Mesothelial cell of epicardium (in vitro differentiated cells): ENCODE data around the gene GLP1R. TPM values are rescaled to one million over a fixed set of nuclear protein-coding genes. Genes with fewer than 3 reads are reported as not detected.

Experiments
- DNase-seq, 2 experiments: peaks; one replicate each; pipeline ENCODE4 v3.0.0; 2021; ENCODE audit warnings: low spot score in 2 of 2; ENCODE audit not compliant: unreplicated experiment in 2 of 2
- H3K27ac Mint-ChIP-seq: 2 replicates; pipeline ENCODE4 v1.8.0; 2021; ENCODE audit warnings: mixed read lengths
- H3K27me3 Mint-ChIP-seq: 2 replicates; pipeline ENCODE4 v1.8.0; 2021; ENCODE audit warnings: low read depth, mixed read lengths
- H3K36me3 Mint-ChIP-seq: 2 replicates; pipeline ENCODE4 v1.8.0; 2021; ENCODE audit warnings: mixed read lengths
- H3K4me1 Mint-ChIP-seq: 2 replicates; pipeline ENCODE4 v1.8.0; 2021; ENCODE audit warnings: mixed read lengths
- H3K4me3 Mint-ChIP-seq: 2 replicates; pipeline ENCODE4 v1.8.0; 2021; ENCODE audit warnings: mild to moderate bottlenecking, moderate library complexity, mixed read lengths
- H3K9me3 Mint-ChIP-seq: 2 replicates; pipeline ENCODE4 v1.8.0; 2021; ENCODE audit warnings: mixed read lengths
- CTCF ChIP-seq: fragments of 200-600 bp; sonication (generic); IDR thresholded peaks from one replicate; pipeline ENCODE4 v1.5.0; 2021; ENCODE audit warnings: antibody characterized with exemption; ENCODE audit not compliant: unreplicated experiment
- total RNA-seq: library from RNA; stranded (reverse); gene quantifications from 3 replicates; pipeline ENCODE4 v1.2.1, GENCODE V29; 2021

The GLP1R gene
- total RNA-seq, 1 donor from 2014 or later = not detected

GRCh38 chr6:39068391-39068790 is 19.8 kb downstream of the GLP1R start:
- Mint-ChIP-seq H3K27me3 (peaks cover 57% of the 10 kb centered on the region), H3K27ac (no peak overlapping the region), H3K4me1 (peaks cover 1% of the 10 kb centered on the region), H3K36me3 (no peaks in the 10 kb centered on the region), H3K9me3 (peaks cover 5% of the 10 kb centered on the region), H3K4me3 (no peak overlapping the region)
- no peak for DNase-seq
- TF ChIP-seq CTCF = no peak

- TF ChIP-seq CTCF = no peak
- no peaks in the 10 kb centered on the region for H3K4me1 Mint-ChIP-seq
- DNase-seq = peak in 1 of 2 experiments; percentile 35
- H3K9me3 Mint-ChIP-seq = peaks cover 5% of the 10 kb centered on the region
- no peak overlapping the region for H3K27ac Mint-ChIP-seq
- H3K36me3 Mint-ChIP-seq = no peaks in the 10 kb centered on the region
- H3K4me3 Mint-ChIP-seq = no peak overlapping the region
- H3K27me3 Mint-ChIP-seq = peaks cover 42% of the 10 kb centered on the region
Observed at GRCh38 chr6:39072830-39073229, 24.2 kb downstream of the GLP1R start.

- Mint-ChIP-seq H3K4me1 (no peaks in the 10 kb centered on the region), H3K27ac (no peak overlapping the region), H3K27me3 (peaks cover 46% of the 10 kb centered on the region)
Observed at GRCh38 chr6:39073471-39074355, 25.1 kb downstream of the GLP1R start.

GRCh38 chr6:39074486-39074885 is 25.9 kb downstream of the GLP1R start:
- no peak overlapping the region for H3K27ac Mint-ChIP-seq
- peaks cover 5% of the 10 kb centered on the region for H3K9me3 Mint-ChIP-seq
- no peaks in the 10 kb centered on the region for H3K4me1 Mint-ChIP-seq
- no peak overlapping the region for H3K4me3 Mint-ChIP-seq
- peak in 1 of 2 experiments; percentile 22 for DNase-seq
- no peak for TF ChIP-seq CTCF
- H3K27me3 Mint-ChIP-seq = peaks cover 54% of the 10 kb centered on the region
- no peaks in the 10 kb centered on the region for H3K36me3 Mint-ChIP-seq

More at GRCh38 chr6:39073471-39074355, 25.1 kb downstream of the GLP1R start:
- Mint-ChIP-seq H3K36me3 (no peaks in the 10 kb centered on the region), H3K9me3 (peaks cover 5% of the 10 kb centered on the region), H3K4me3 (no peak overlapping the region)
- no peak for TF ChIP-seq CTCF
- DNase-seq = peak in 1 of 2 experiments; percentile 30

GRCh38 chr6:39075010-39075686 is 26.6 kb downstream of the GLP1R start:
- no peak overlapping the region for H3K4me3 Mint-ChIP-seq
- H3K4me1 Mint-ChIP-seq = no peaks in the 10 kb centered on the region
- peaks cover 5% of the 10 kb centered on the region for H3K9me3 Mint-ChIP-seq
- H3K27me3 Mint-ChIP-seq = peaks cover 55% of the 10 kb centered on the region
- peak in 1 of 2 experiments; percentile 30 for DNase-seq
- no peaks in the 10 kb centered on the region for H3K36me3 Mint-ChIP-seq
- no peak for TF ChIP-seq CTCF
- H3K27ac Mint-ChIP-seq = no peak overlapping the region
